Measurements from ENCODE around the gene ATP6V1G3. TPM values are rescaled to one million over a fixed set of nuclear protein-coding genes. Genes with fewer than 3 reads are reported as not detected.

Gene ATP6V1G3
- polyA plus RNA-seq, 1 experiment, result not detected

DNA sequence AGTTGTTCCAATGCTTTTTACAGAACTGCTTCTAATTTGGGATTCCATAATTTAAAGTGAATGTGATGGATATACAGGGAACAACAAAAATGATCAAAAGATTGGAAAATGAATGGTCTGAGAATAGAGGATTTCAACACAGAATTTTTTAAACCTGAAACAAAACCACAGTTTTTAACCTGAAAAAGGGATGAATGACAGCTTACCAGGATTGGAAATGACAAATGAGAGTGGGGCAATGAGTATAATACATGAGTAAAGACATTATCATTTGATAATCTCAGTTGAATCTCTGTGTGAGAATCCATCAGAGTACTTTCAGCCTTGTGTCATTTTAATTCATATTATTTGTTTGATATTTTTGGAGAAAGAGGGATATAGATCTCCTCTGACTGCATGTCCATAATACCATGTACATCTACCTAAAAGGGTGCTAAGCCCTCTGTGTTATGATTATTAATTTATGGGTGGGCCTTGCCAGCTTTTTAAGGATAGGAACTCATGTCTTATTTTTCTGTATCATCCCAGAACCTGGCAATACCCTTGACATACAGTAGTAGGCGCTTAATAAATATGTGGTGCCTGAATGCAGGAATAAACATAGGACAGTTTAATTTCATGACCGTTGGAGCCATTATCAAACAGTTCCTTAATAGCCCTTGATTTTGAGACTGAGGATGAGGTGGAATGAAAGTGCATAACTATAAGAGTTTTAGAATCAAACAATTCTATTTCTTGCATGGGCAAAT lies 12.4 kb upstream of the ATP6V1G3 start:
- POLR2A ChIA-PET, result no interaction called here
- H3K27me3 ChIP-seq (ENCODE audit: control insufficient read depth, insufficient read depth, low read length), result no peaks in the 10 kb centered on the region
- CTCF ChIA-PET, result interaction anchor here (0.6 kb wide), 1 partner anchor 538 kb away, joined by 3 read pairs; no protein-coding TSS in a partner anchor
- H3K4me3 ChIP-seq (ENCODE audit: low read depth, low read length), result no peak overlapping the region
- no peaks in the 10 kb centered on the region for H3K36me3 ChIP-seq (ENCODE audit: control insufficient read depth, insufficient read depth, low read length)
- TF ChIP-seq, protein P1, sequence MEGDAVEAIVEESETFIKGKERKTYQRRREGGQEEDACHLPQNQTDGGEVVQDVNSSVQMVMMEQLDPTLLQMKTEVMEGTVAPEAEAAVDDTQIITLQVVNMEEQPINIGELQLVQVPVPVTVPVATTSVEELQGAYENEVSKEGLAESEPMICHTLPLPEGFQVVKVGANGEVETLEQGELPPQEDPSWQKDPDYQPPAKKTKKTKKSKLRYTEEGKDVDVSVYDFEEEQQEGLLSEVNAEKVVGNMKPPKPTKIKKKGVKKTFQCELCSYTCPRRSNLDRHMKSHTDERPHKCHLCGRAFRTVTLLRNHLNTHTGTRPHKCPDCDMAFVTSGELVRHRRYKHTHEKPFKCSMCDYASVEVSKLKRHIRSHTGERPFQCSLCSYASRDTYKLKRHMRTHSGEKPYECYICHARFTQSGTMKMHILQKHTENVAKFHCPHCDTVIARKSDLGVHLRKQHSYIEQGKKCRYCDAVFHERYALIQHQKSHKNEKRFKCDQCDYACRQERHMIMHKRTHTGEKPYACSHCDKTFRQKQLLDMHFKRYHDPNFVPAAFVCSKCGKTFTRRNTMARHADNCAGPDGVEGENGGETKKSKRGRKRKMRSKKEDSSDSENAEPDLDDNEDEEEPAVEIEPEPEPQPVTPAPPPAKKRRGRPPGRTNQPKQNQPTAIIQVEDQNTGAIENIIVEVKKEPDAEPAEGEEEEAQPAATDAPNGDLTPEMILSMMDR (IDR thresholded peaks at IDR 0.05; ENCODE audit: insufficient read depth, low read depth, low read length), result no peak
- DNase-seq (ENCODE audit: low read depth), result no peak

- Histone ChIP-seq H3K36me3 (ENCODE audit: control insufficient read depth, insufficient read depth, low read length) (no peaks in the 10 kb centered on the region), H3K4me3 (ENCODE audit: low read depth, low read length) (no peak overlapping the region), H3K27me3 (ENCODE audit: control insufficient read depth, insufficient read depth, low read length) (no peaks in the 10 kb centered on the region)
- TF ChIP-seq, protein P1 (IDR thresholded peaks at IDR 0.05; ENCODE audit: insufficient read depth, low read depth, low read length), result no peak
- CTCF ChIA-PET, result no interaction called here
- no peak for DNase-seq (ENCODE audit: low read depth)
- POLR2A ChIA-PET, result no interaction called here
Measured at GRCh38 chr1:198550941-198551524, 10.6 kb upstream of the ATP6V1G3 start.

GRCh38 chr1:198549866-198550265 lies 9.4 kb upstream of the ATP6V1G3 start:
- CTCF ChIA-PET, result no interaction called here
- H3K27me3 ChIP-seq (ENCODE audit: control insufficient read depth, insufficient read depth, low read length), result no peaks in the 10 kb centered on the region
- H3K36me3 ChIP-seq (ENCODE audit: control insufficient read depth, insufficient read depth, low read length), result no peaks in the 10 kb centered on the region
- TF ChIP-seq, protein P1 (IDR thresholded peaks at IDR 0.05; ENCODE audit: insufficient read depth, low read depth, low read length), result no peak
- POLR2A ChIA-PET, result no interaction called here
- DNase-seq (ENCODE audit: low read depth), result no peak
- H3K4me3 ChIP-seq (ENCODE audit: low read depth, low read length), result no peak overlapping the region

- no peaks in the 10 kb centered on the region for H3K36me3 ChIP-seq (ENCODE audit: control insufficient read depth, insufficient read depth, low read length)
- no peak overlapping the region for H3K4me3 ChIP-seq (ENCODE audit: low read depth, low read length)
- TF ChIP-seq, protein P1 (IDR thresholded peaks at IDR 0.05; ENCODE audit: insufficient read depth, low read depth, low read length), result no peak
- H3K27me3 ChIP-seq (ENCODE audit: control insufficient read depth, insufficient read depth, low read length), result no peaks in the 10 kb centered on the region
- no peak for DNase-seq (ENCODE audit: low read depth)
- CTCF ChIA-PET, result no interaction called here
- POLR2A ChIA-PET, result no interaction called here
Measured at GRCh38 chr1:198548890-198549289, 8.4 kb upstream of the ATP6V1G3 start.

DNA sequence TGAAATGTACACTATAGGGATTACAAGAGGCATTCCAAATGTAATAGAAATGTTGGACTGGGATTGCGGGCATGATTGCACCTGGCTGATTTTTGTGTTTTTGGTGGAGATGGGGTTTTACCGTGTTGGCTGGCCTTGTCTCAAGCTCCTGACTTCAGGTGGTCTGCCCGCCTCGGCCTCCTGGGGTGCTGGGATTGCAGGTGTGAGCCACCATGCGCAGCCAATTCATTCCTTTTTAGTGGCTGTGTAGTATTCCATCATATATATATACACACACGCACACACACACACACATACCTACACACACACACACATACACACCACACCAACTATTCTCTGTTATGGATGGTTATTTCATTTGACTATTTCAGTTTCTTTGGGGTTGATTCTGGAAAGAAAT lies 4.7 kb upstream of the ATP6V1G3 start:
- Histone ChIP-seq H3K4me3 (ENCODE audit: low read depth, low read length) (no peak overlapping the region), H3K36me3 (ENCODE audit: control insufficient read depth, insufficient read depth, low read length) (no peaks in the 10 kb centered on the region), H3K27me3 (ENCODE audit: control insufficient read depth, insufficient read depth, low read length) (no peaks in the 10 kb centered on the region)
- ChIA-PET CTCF (interaction anchor here (1.3 kb wide), 1 partner anchor 10 kb away, joined by 3 read pairs; no protein-coding TSS in a partner anchor), POLR2A (no interaction called here)
- DNase-seq (ENCODE audit: low read depth), result no peak
- TF ChIP-seq, protein P1 (IDR thresholded peaks at IDR 0.05; ENCODE audit: insufficient read depth, low read depth, low read length), result no peak
